IPS DF 19.7 (cell line): ENCODE results near the gene RAB14.
"Not testable (repeated sequence)": the region's sequence is repeated elsewhere in the genome, so short reads cannot be mapped to it uniquely, and the experiment has no call there.

ENCODE experiments used
- DNase-seq: peaks from one replicate; pipeline ENCODE4 v3.0.0-alpha.2; 2013; ENCODE audit warnings: low read depth, low spot score

The RAB14 gene

GRCh38 chr9:121156263-121156731 is 45.4 kb downstream of the RAB14 start:
- no peak for DNase-seq

GRCh38 chr9:121154782-121155181 is 46.9 kb downstream of the RAB14 start:
- DNase-seq = no peak

GRCh38 chr9:121153642-121154041 is 48.0 kb downstream of the RAB14 start:
- DNase-seq = no peak

- no peak for DNase-seq
Observed at GRCh38 chr9:121150188-121150587, 51.5 kb downstream of the RAB14 start.

GRCh38 chr9:121144482-121144881 is 57.2 kb downstream of the RAB14 start:
- no peak for DNase-seq

GRCh38 chr9:121143771-121144170 is 57.9 kb downstream of the RAB14 start:
- DNase-seq = no peak

GRCh38 chr9:121141706-121142105 is 60.0 kb downstream of the RAB14 start:
- DNase-seq = no peak

GRCh38 chr9:121141306-121141705 is 60.4 kb downstream of the RAB14 start:
- no peak for DNase-seq

- DNase-seq = no peak
Observed at GRCh38 chr9:121140162-121140561, 61.5 kb downstream of the RAB14 start.

- DNase-seq = no peak
Observed at GRCh38 chr9:121138973-121139372, 62.7 kb downstream of the RAB14 start.

GRCh38 chr9:121138561-121138960 is 63.1 kb downstream of the RAB14 start:
- DNase-seq = no peak

GRCh38 chr9:121135642-121136041 is 66.0 kb downstream of the RAB14 start:
- DNase-seq = no peak

- DNase-seq = peak; percentile 54
Observed at GRCh38 chr9:121133104-121133816, 68.4 kb downstream of the RAB14 start.

GRCh38 chr9:121129384-121129783 is 72.3 kb downstream of the RAB14 start:
- DNase-seq = not testable (repeated sequence)
